ENCODE results near the gene DDX47.
"Not testable (repeated sequence)": the region's sequence is repeated elsewhere in the genome, so short reads cannot be mapped to it uniquely, and the experiment has no call there.

The DDX47 gene

DNA sequence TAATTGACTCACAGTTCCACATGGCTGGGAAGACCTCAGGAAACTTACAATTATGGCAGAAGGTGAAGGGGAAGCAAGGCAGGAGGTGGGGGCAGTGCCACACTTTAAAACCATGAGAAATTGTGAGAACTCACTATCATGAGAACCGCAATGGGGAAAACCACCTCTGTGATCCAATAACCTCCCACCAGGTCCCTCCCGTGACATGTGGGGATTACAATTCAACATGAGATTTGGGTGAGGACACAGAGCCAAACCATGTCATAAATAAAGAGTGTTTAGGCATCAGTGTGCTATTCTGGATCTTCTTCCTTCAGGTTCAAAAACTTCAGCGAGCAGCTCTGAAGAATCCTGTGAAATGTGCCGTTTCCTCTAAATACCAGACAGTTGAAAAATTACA is 9.7 kb downstream of the DDX47 start:
- no peak for DNase-seq (ENCODE audit: low spot score)

DNA sequence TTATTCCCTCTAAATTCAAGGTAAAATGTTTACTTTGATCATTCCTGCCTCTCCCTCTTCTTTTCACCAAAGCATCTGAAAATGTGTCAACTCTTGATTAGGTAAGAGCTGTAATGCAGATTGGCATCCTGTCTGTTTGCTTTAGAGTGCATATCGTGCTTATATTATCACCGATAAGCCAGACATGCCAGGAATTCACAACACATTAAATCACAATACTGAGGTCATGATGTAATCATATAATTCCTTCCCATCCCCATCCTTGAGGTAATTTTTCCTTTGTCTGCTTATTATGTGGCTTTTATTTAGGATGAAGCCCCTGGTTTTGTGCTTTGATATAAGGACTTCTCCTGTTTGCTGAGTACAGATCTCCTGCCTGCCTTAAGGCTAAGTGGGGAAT is 10.2 kb downstream of the DDX47 start:
- peak; percentile 62 for DNase-seq (ENCODE audit: low spot score)

DNA sequence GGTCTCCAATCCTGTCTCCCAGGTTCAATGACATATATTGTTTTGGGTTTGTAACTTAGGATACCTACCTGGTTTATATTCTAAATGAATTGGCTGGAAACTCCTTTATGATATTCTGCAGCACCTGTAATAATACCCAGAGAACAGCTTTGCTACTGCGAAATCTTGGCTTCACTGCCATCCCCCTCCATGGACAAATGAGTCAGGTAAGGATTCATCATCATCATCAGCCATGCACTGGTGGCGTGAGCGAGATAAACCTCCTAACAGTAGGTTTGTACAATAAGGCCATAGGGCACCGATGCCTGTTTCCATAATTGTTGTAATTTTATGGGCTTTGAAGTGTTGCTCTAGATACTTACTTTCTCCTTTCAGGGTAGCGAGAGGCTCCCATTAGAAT is 10.7 kb downstream of the DDX47 start:
- DNase-seq (ENCODE audit: low spot score): no peak

GRCh38 chr12:12835378-12836146 is 22.4 kb downstream of the DDX47 start:
- no peak for DNase-seq (ENCODE audit: low spot score)

DNA sequence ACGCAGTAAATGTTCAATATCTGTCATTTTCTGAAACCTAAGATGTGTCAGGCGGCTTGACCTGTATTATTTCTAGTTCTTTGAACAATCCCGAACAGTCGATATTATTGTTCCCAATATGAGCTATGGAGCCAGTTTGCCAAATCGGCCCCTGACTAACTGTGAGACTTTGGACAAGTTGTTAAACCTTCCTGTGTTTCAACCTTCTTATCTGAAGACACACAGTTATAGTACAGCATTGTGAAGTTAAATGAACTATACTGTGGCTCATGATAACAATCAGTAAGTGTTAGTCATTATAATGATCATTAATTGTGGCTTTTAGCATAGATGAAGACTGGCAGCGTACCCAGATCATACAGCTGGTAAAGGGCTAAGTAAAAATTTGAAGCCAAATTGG is 23.4 kb downstream of the DDX47 start:
- DNase-seq (ENCODE audit: low spot score): no peak

- peak; percentile 85 for DNase-seq (ENCODE audit: low spot score)
Observed at GRCh38 chr12:12837025-12837812, 24.1 kb downstream of the DDX47 start.

GRCh38 chr12:12837813-12838153 is 24.6 kb downstream of the DDX47 start:
- no peak for DNase-seq (ENCODE audit: low spot score)

GRCh38 chr12:12839003-12839395 is 25.9 kb downstream of the DDX47 start:
- DNase-seq (ENCODE audit: low spot score): no peak

GRCh38 chr12:12839439-12839838 is 26.3 kb downstream of the DDX47 start:
- DNase-seq (ENCODE audit: low spot score): not testable (repeated sequence)

DNA sequence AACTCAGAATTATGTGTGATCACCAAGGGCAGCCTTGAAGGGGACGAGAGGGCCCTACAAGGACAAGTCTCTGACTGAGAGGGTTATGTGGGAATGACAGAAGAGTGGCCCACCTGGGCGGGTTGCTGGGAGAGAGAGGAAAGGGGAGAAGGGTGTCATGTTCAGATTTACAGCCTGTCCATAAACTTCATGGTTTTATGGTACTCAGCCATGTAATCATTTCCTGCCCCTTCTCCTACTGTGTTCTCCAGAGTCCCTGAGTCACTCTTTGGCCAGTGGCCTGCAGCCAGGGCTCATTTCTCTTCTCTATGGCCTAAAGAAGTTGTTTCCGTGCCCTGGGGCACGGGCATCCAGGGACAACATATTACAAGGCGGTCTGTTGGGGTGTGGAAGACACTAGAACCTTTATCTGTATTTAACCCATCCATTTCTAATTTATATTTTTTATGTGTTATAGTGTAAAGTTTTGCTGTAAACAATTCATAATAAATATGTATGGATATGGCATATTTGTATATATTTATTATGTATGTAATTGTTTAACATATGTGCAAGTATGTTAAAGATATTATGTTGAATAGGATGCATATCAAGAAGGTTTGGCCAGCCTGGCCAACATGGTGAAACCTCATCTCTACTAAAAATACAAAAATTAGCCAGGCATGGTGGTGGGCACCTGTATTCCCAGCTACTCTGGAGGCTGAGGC is 26.9 kb downstream of the DDX47 start:
- peak; percentile 76 for DNase-seq (ENCODE audit: low spot score)

- DNase-seq (ENCODE audit: low spot score): no peak
Observed at GRCh38 chr12:12840580-12840899, 27.4 kb downstream of the DDX47 start.

DNA sequence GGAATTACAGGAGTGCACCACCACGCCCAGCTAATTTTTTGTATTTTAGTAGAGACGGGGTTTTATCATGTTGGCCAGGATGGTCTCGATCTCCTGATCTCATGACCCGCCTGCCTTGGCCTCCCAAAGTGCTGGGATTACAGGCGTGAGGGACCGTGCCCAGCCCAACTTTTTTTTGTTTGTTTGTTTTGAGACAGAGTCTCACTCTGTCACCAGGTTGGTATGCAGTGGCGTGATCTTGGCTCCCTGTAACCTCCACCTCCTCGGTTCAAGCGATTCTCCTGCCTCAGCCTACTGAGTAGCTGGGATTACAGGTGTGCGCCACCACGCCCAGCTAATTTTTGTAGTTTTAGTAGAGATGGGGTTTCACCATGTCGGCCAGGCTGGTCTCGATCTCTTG is 28.3 kb downstream of the DDX47 start:
- DNase-seq (ENCODE audit: low spot score): not testable (repeated sequence)

DNA sequence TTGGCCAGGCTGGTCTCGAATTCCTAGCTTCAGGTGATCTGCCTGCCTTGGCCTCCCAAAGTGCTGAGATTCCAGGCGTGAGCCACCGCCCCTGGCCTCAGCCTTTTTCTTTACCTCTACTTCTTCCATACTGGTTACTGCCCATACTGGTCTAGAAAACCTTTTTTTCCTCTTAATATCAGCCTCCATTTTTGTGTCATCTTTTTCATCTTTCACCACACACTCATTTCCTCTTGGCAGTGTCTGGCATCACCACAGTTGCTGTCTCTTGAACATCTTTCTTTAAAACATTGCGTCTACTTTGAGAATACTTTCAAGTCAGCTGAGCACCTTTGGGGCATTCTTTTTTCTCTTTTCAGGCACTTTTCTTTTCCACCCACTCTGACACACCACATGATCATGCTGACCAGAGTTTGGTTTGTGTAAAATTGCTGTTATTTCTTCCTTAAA is 32.7 kb downstream of the DDX47 start:
- DNase-seq (ENCODE audit: low spot score): no peak

DNA sequence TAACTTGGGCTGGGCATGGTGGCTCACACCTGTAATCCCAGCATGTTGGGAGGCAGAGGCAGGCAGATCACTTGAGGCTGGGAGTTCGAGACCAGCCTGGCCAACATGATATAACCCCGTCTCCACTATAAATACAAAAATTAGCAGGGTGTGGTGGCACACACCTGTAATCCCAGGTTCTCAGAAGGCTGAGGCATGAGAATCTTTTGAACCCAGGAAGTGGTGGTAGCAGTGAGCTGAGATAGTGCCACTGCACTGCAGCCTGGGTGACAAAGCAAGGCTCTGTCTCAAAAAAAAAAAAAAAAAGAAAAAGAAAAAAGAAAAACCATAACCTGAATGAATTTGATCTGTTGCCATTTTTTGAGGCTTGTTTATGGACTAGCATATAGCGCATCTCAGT is 33.6 kb downstream of the DDX47 start:
- not testable (repeated sequence) for DNase-seq (ENCODE audit: low spot score)

- DNase-seq (ENCODE audit: low spot score): no peak
Observed at GRCh38 chr12:12853435-12853834, 40.3 kb downstream of the DDX47 start.

DNA sequence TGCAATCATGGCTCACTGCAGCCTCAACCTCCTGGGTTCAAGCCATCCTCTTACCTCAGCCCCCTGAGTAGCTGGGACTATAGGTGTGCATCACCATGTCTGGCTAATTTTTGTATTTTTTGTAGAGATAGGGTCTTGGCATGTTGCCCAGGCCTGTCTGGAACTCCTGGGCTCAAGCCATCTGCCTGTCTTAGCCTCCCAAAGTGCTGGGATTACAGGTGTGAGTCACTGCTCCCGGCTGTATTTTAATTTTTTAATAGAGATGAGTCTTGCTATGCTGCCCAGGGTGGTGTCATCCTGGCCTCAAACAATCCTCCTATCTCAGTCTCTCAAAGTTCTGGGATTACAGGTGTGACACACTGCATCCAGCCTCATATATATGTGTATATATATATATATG is 46.5 kb downstream of the DDX47 start:
- DNase-seq (ENCODE audit: low spot score): no peak

GRCh38 chr12:12864243-12864642 is 51.1 kb downstream of the DDX47 start:
- DNase-seq (ENCODE audit: low spot score): no peak

- DNase-seq (ENCODE audit: low spot score): no peak
Observed at GRCh38 chr12:12868477-12869235, 55.5 kb downstream of the DDX47 start.

DNA sequence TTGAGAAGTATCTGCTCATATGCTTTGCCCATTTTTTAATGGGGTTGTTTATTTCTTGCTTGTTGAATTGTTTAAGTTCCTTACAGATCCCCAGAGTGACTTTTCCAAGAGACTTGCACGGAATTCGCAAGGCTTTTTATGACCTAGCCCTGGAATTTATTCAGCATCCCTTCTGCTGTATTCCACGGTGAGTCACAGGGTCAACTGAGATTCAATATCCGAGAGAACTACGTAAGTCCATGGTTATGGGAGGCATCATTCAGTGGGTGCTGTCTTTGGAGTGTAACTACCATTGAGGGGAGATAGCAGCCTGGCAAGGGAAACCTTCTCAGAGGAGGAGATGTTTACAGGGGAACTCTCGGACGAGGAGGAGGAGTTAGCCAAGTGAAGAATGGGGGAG is 57.3 kb downstream of the DDX47 start:
- DNase-seq (ENCODE audit: low spot score): peak; percentile 83

GRCh38 chr12:12871587-12872138 is 58.5 kb downstream of the DDX47 start:
- no peak for DNase-seq (ENCODE audit: low spot score)

DNA sequence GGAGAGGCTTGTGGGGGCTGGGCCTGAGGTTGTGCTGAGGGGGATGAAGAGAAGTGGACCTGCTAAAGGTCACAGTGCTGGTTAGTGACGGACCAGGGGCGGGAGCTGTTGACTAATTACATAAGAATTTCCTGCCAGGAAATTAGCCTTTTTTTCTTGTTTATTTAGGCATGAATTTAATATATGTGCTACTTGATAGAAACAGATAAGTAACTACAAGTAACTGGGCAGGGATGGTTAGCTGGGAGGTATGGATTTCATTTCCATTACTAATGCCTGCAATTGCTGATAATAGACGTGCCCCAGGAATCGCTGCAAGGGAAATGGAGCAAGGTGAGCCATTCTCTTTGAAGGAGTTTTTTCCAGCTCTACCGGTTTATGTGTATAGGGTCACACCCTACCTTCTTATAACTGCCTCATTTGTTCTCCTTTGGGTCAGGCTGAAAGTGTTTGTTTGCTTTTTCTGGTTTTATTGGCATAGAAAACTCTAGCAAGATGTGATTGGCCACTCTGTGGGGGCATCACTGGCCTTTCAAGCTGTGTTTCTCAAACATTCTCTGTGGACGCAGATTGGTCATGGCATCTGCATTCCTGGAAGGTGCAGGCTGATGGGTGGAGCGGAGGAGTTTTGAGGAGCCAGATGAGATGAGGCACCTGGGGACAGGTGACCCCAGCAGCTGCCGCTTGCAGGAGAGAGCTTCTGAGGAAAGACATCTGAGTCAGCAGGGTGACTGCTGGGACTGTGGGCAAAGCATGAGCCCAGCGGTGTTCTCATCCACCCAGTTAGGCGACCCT is 59.2 kb downstream of the DDX47 start:
- peak; percentile 58 for DNase-seq (ENCODE audit: low spot score)
